ENCODE measurements around the gene AK5. TPM values are rescaled to one million over a fixed set of nuclear protein-coding genes. Genes with fewer than 3 reads are reported as not detected.

AK5 gene
- polyA plus RNA-seq, 3 donors = 0.34 to 0.72 (median 0.48) TPM

GRCh38 chr1:77373702-77374101 is 91.9 kb downstream of the AK5 start:
- Histone ChIP-seq H3K4me2 (replicated peaks; ENCODE audit: extremely low read depth, low read length, poor library complexity, severe bottlenecking) (no peak overlapping the region), H3K9me3 (replicated peaks in 1 of 2; ENCODE audit: control insufficient read depth in 1 of 2, insufficient read depth in 1 of 2, low read length in 2 of 2) (no peaks in the 10 kb centered on the region), H3K4me1 (ENCODE audit: control insufficient read depth in 1 of 2, insufficient read depth in 2 of 2, low read length in 2 of 2) (no peaks in the 10 kb centered on the region), H2AFZ (ENCODE audit: insufficient read depth, low read depth, low read length, poor library complexity, severe bottlenecking) (no peak overlapping the region), H3K27ac (ENCODE audit: low read depth in 1 of 2, low read length in 2 of 2) (no peak overlapping the region), H3K36me3 (replicated peaks in 1 of 2; ENCODE audit: control insufficient read depth in 1 of 2, insufficient read depth in 2 of 2, low read length in 2 of 2) (no peaks in the 10 kb centered on the region), H3K9ac (ENCODE audit: insufficient read depth, low read length, poor library complexity, severe bottlenecking) (no peak overlapping the region), H3K4me3 (replicated peaks in 1 of 3; ENCODE audit: low read depth in 2 of 3, low read length in 3 of 3) (no peak overlapping the region), H3K79me2 (ENCODE audit: insufficient read depth, low read length) (no peaks in the 10 kb centered on the region), H4K20me1 (ENCODE audit: insufficient read depth, low read length) (no peaks in the 10 kb centered on the region), H3K27me3 (ENCODE audit: control insufficient read depth in 2 of 2, insufficient read depth in 2 of 2, low read length in 2 of 2) (no peaks in the 10 kb centered on the region)
- H3K36me3 Mint-ChIP-seq = no peaks in the 10 kb centered on the region
- no CpG with 5 or more reads among the region's 3 CpGs for WGBS (ENCODE audit: insufficient coverage)
- no peak overlapping the region for H3K4me3 Mint-ChIP-seq
- intact Hi-C loops (cut with micrococcal nuclease) = no loop called here
- TF ChIP-seq, protein P1, sequence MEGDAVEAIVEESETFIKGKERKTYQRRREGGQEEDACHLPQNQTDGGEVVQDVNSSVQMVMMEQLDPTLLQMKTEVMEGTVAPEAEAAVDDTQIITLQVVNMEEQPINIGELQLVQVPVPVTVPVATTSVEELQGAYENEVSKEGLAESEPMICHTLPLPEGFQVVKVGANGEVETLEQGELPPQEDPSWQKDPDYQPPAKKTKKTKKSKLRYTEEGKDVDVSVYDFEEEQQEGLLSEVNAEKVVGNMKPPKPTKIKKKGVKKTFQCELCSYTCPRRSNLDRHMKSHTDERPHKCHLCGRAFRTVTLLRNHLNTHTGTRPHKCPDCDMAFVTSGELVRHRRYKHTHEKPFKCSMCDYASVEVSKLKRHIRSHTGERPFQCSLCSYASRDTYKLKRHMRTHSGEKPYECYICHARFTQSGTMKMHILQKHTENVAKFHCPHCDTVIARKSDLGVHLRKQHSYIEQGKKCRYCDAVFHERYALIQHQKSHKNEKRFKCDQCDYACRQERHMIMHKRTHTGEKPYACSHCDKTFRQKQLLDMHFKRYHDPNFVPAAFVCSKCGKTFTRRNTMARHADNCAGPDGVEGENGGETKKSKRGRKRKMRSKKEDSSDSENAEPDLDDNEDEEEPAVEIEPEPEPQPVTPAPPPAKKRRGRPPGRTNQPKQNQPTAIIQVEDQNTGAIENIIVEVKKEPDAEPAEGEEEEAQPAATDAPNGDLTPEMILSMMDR (IDR thresholded peaks at IDR 0.05) = no peak
- no peak for DNase-seq
- H3K9me3 Mint-ChIP-seq = peaks cover 0 to 1% (median 0%) of the 10 kb centered on the region in 7 donors
- no peak overlapping the region for H3K27ac Mint-ChIP-seq
- H3K4me1 Mint-ChIP-seq = peaks cover 5% of the 10 kb centered on the region
- peaks cover 0 to 3% (median 0%) of the 10 kb centered on the region in 3 donors for H3K27me3 Mint-ChIP-seq (ENCODE audit: low read depth in 3 of 3)

GRCh38 chr1:77375541-77375940 is 93.7 kb downstream of the AK5 start:
- WGBS (ENCODE audit: insufficient coverage) = no CpG with 5 or more reads among the region's 2 CpGs
- no peak overlapping the region for H3K27ac ChIP-seq (ENCODE audit: low read depth in 1 of 2, low read length in 2 of 2)
- Mint-ChIP-seq H3K27ac (no peak overlapping the region), H3K36me3 (no peaks in the 10 kb centered on the region), H3K4me1 (peaks cover 14% of the 10 kb centered on the region), H3K9me3 (peaks cover 0 to 2% (median 0%) of the 10 kb centered on the region in 7 donors), H3K27me3 (ENCODE audit: low read depth in 3 of 3) (peaks cover 0 to 3% (median 0%) of the 10 kb centered on the region in 3 donors), H3K4me3 (no peak overlapping the region)
- no peaks in the 10 kb centered on the region for H3K4me1 ChIP-seq (ENCODE audit: control insufficient read depth in 1 of 2, insufficient read depth in 2 of 2, low read length in 2 of 2)
- H3K27me3 ChIP-seq (ENCODE audit: control insufficient read depth in 2 of 2, insufficient read depth in 2 of 2, low read length in 2 of 2) = no peaks in the 10 kb centered on the region
- no peak overlapping the region for H3K9ac ChIP-seq (ENCODE audit: insufficient read depth, low read length, poor library complexity, severe bottlenecking)
- no peaks in the 10 kb centered on the region for H4K20me1 ChIP-seq (ENCODE audit: insufficient read depth, low read length)
- no peaks in the 10 kb centered on the region for H3K79me2 ChIP-seq (ENCODE audit: insufficient read depth, low read length)
- H3K4me2 ChIP-seq (replicated peaks; ENCODE audit: extremely low read depth, low read length, poor library complexity, severe bottlenecking) = no peak overlapping the region
- intact Hi-C loops (cut with micrococcal nuclease) = no loop called here
- no peaks in the 10 kb centered on the region for H3K9me3 ChIP-seq (replicated peaks in 1 of 2; ENCODE audit: control insufficient read depth in 1 of 2, insufficient read depth in 1 of 2, low read length in 2 of 2)
- H2AFZ ChIP-seq (ENCODE audit: insufficient read depth, low read depth, low read length, poor library complexity, severe bottlenecking) = no peak overlapping the region
- no peak for DNase-seq
- H3K36me3 ChIP-seq (replicated peaks in 1 of 2; ENCODE audit: control insufficient read depth in 1 of 2, insufficient read depth in 2 of 2, low read length in 2 of 2) = no peaks in the 10 kb centered on the region
- H3K4me3 ChIP-seq (replicated peaks in 1 of 3; ENCODE audit: low read depth in 2 of 3, low read length in 3 of 3) = no peak overlapping the region
- TF ChIP-seq, protein P1 (IDR thresholded peaks at IDR 0.05) = no peak
